DND-41 (cell line): ENCODE data around the gene IFI30.

Source experiments
- ATAC-seq: fragments of 200-7000 bp; cut with Tn5 transposase; 3 replicates; pipeline ENCODE4 v1.9.1; 2021; ENCODE audit warnings: low read depth; ENCODE audit not compliant: insufficient read depth
- DNase-seq: peaks from one replicate; pipeline ENCODE4 v3.0.0-alpha.2; 2020
- H2AFZ ChIP-seq: 2 replicates; pipeline ENCODE4 v1.6.0; 2012; ENCODE audit warnings: low read depth, low read length
- H3K27ac ChIP-seq: 2 replicates; pipeline ENCODE4 v1.5.1; 2012; ENCODE audit warnings: low read length, inconsistent platforms
- H3K27me3 ChIP-seq: fragments of 200-600 bp; sonication (generic); 2 replicates; pipeline ENCODE4 v1.6.0; 2012; ENCODE audit warnings: low read length, mild to moderate bottlenecking, inconsistent platforms; ENCODE audit not compliant: insufficient read depth, poor library complexity
- H3K36me3 ChIP-seq: 2 replicates; pipeline ENCODE4 v1.5.1; 2012; ENCODE audit warnings: low read length, inconsistent platforms; ENCODE audit not compliant: insufficient read depth
- H3K4me1 ChIP-seq: 2 replicates; pipeline ENCODE4 v1.5.1; 2012; ENCODE audit warnings: mild to moderate bottlenecking, low read length; ENCODE audit not compliant: insufficient read depth
- H3K4me2 ChIP-seq: 2 replicates; pipeline ENCODE4 v1.6.0; 2012; ENCODE audit warnings: mild to moderate bottlenecking, moderate library complexity, low read length, inconsistent platforms; ENCODE audit not compliant: insufficient read depth
- H3K4me3 ChIP-seq, 2 experiments: fragments of 200-600 bp in 1 of 2; shearing (Covaris generic) in 1 of 2; 2 replicates each; pipeline ENCODE4 v1.5.1; 2012 to 2016; ENCODE audit warnings: inconsistent platforms in 2 of 2, low read length in 2 of 2, mild to moderate bottlenecking in 2 of 2, low read depth in 1 of 2, moderate library complexity in 1 of 2
- H3K79me2 ChIP-seq: 2 replicates; pipeline ENCODE4 v1.6.0; 2012; ENCODE audit warnings: low read length, inconsistent platforms; ENCODE audit not compliant: insufficient read depth
- H3K9ac ChIP-seq: 2 replicates; pipeline ENCODE4 v1.6.0; 2012; ENCODE audit warnings: low read depth, mild to moderate bottlenecking, inconsistent platforms, low read length, moderate library complexity
- H3K9me3 ChIP-seq: 2 replicates; pipeline ENCODE4 v1.5.1; 2012; ENCODE audit warnings: low read length, moderate library complexity, mild to moderate bottlenecking, inconsistent platforms; ENCODE audit not compliant: insufficient read depth, severe bottlenecking
- H4K20me1 ChIP-seq: 2 replicates; pipeline ENCODE4 v1.6.0; 2012; ENCODE audit warnings: low read length; ENCODE audit not compliant: insufficient read depth
- CTCF ChIP-seq: IDR thresholded peaks from 2 replicates; pipeline ENCODE4 v1.5.1; 2012; ENCODE audit warnings: borderline replicate concordance, low read length, moderate library complexity, mild to moderate bottlenecking; ENCODE audit not compliant: poor library complexity, severe bottlenecking; ENCODE audit errors: extremely low read depth
- EZH2 ChIP-seq: IDR thresholded peaks from 3 replicates; pipeline ENCODE4 v1.6.1; 2012; ENCODE audit warnings: borderline replicate concordance, low read depth, mild to moderate bottlenecking, moderate library complexity, low read length, inconsistent platforms; ENCODE audit not compliant: severe bottlenecking

Gene IFI30

GRCh38 chr19:18221815-18222725 is 48.5 kb downstream of the IFI30 start:
- DNase-seq (no peak), ATAC-seq (no peak)
- Histone ChIP-seq H3K9me3 (no peaks in the 10 kb centered on the region), H3K27ac (no peak overlapping the region), H3K4me2 (no peak overlapping the region), H3K4me1 (no peaks in the 10 kb centered on the region), H2AFZ (no peak overlapping the region), H3K36me3 (no peaks in the 10 kb centered on the region), H3K9ac (no peak overlapping the region), H3K27me3 (no peaks in the 10 kb centered on the region), H3K4me3 (no peak overlapping the region), H3K79me2 (no peaks in the 10 kb centered on the region), H4K20me1 (0 out of 2 replicates have a peak, but pooled peaks cover 4% of the 10 kb centered on the region)
- no peak for TF ChIP-seq EZH2
- TF ChIP-seq CTCF, result no peak

GRCh38 chr19:18223860-18224524 is 50.4 kb downstream of the IFI30 start:
- Histone ChIP-seq H2AFZ (no peak overlapping the region), H3K9me3 (no peaks in the 10 kb centered on the region), H3K27ac (no peak overlapping the region), H3K4me1 (no peaks in the 10 kb centered on the region), H3K36me3 (no peaks in the 10 kb centered on the region), H3K27me3 (no peaks in the 10 kb centered on the region), H3K9ac (no peak overlapping the region), H3K79me2 (no peaks in the 10 kb centered on the region), H3K4me2 (no peak overlapping the region), H3K4me3 (no peak overlapping the region), H4K20me1 (0 out of 2 replicates have a peak, but pooled peaks cover 10% of the 10 kb centered on the region)
- TF ChIP-seq CTCF (no peak), EZH2 (no peak)
- DNase-seq (peak; percentile 33), ATAC-seq (no peak)

GRCh38 chr19:18224525-18225354 is 51.1 kb downstream of the IFI30 start:
- Histone ChIP-seq H2AFZ (no peak overlapping the region), H3K4me1 (no peaks in the 10 kb centered on the region), H3K9me3 (no peaks in the 10 kb centered on the region), H3K27me3 (no peaks in the 10 kb centered on the region), H3K36me3 (no peaks in the 10 kb centered on the region), H3K27ac (no peak overlapping the region), H3K4me2 (no peak overlapping the region), H4K20me1 (0 out of 2 replicates have a peak, but pooled peaks cover 10% of the 10 kb centered on the region), H3K79me2 (no peaks in the 10 kb centered on the region), H3K4me3 (no peak overlapping the region), H3K9ac (no peak overlapping the region)
- DNase-seq (no peak), ATAC-seq (no peak)
- TF ChIP-seq EZH2 (no peak), CTCF (no peak)
